ENCODE measurements around the gene AARSD1.

- TF ChIP-seq POLR2AphosphoS5 (IDR thresholded peaks at IDR 0.05; ENCODE audit: insufficient read depth, low read depth, low read length) (no peak), CTCF (IDR thresholded peaks at IDR 0.05; ENCODE audit: extremely low read depth in 1 of 2, insufficient read depth in 1 of 2, low read depth in 1 of 2, low read length in 2 of 2) (no peak), MYC (IDR thresholded peaks at IDR 0.05; ENCODE audit: low read depth, low read length) (no peak), MAX (IDR thresholded peaks at IDR 0.05; ENCODE audit: insufficient read depth, insufficient read length) (no peak), POLR2A (IDR thresholded peaks at IDR 0.05; ENCODE audit: low read depth, low read length) (no peak)
Measured at GRCh38 chr17:42991471-42991870, 27.2 kb upstream of the AARSD1 start.

Data from endothelial cell of umbilical vein (primary cell).